Prostate gland (tissue), 2 donors: Measurements from ENCODE around the gene HIP1R. TPM values are rescaled to one million over a fixed set of nuclear protein-coding genes. Genes with fewer than 3 reads are reported as not detected.

Source experiments
- DNase-seq: peaks from one replicate; pipeline ENCODE4 v3.0.0-alpha.2; 2019; ENCODE audit warnings: low spot score
- H3K27ac ChIP-seq, 2 donors: fragments of 200-600 bp; sonication (generic); 2 replicates each; pipeline ENCODE4 v1.5.1; 2017 to 2019
- H3K27me3 ChIP-seq: fragments of 200-600 bp; sonication (generic); replicated peaks from 2 replicates; pipeline ENCODE4 v1.5.1; 2019; ENCODE audit not compliant: insufficient read depth
- H3K36me3 ChIP-seq, 2 donors: fragments of 200-600 bp; sonication (generic); 1 replicate in 1 of 2; 2 replicates in 1 of 2; pipeline versions ENCODE4 v1.5.1 to v1.8.1; 2017 to 2019
- H3K4me1 ChIP-seq: fragments of 200-600 bp; sonication (generic); replicated peaks from 2 replicates; pipeline ENCODE4 v1.5.1; 2019
- H3K4me3 ChIP-seq, 2 donors: fragments of 200-600 bp; sonication (generic); 2 replicates each; pipeline ENCODE4 v1.5.1; 2017 to 2019
- H3K9me3 ChIP-seq: fragments of 200-600 bp; sonication (generic); 2 replicates; pipeline ENCODE4 v1.5.1; 2017
- CTCF ChIP-seq, 4 experiments: fragments of 200-600 bp in 2 of 4; fragments of 450-650 bp in 2 of 4; sonication (generic) in 2 of 4; IDR thresholded peaks; 1 replicate in 3 of 4; 2 replicates in 1 of 4; pipeline ENCODE4 v1.5.1; 2016 to 2019; ENCODE audit warnings: antibody characterized with exemption in 4 of 4, mild to moderate bottlenecking in 2 of 4, moderate library complexity in 2 of 4
- POLR2A ChIP-seq: fragments of 450-650 bp; IDR thresholded peaks from one replicate; pipeline ENCODE4 v1.6.1; 2016; ENCODE audit warnings: antibody characterized with exemption, mild to moderate bottlenecking
- POLR2AphosphoS5 ChIP-seq: sonication (generic); formaldehyde crosslinking; IDR thresholded peaks from one replicate; pipeline ENCODE4 v1.6.1; 2017; ENCODE audit warnings: antibody characterized with exemption
- WGBS: methylation state at CpG from one replicate; pipeline ENCODE4 v1.1.5; 2018; 5-methylcytosine and 5-hydroxymethylcytosine counted together
- intact Hi-C: fragments of 100-400 bp; cut with DNase I; formaldehyde crosslinking; loops from one replicate; pipeline ENCODE4 v1.14.2; 2022
- total RNA-seq, 2 donors: library from RNA; depleted of rRNA; stranded (reverse); fragments of >200 nt; gene quantifications; one replicate each; pipeline ENCODE4 v1.1.0, GENCODE V29; 2016

The HIP1R gene
- total RNA-seq, 2 donors from 2014 or later, result 45.1 to 79.3 TPM

- Histone ChIP-seq H3K4me3 (peak overlapping the region; percentile 89 to 95), H3K9me3 (no peaks in the 10 kb centered on the region), H3K27ac (peak overlapping the region; percentile 92 to 93), H3K27me3 (no peaks in the 10 kb centered on the region), H3K4me1 (peaks cover 33% of the 10 kb centered on the region), H3K36me3 (no peaks in the 10 kb centered on the region)
- TF ChIP-seq POLR2AphosphoS5, result peak; percentile 62
- no peak for TF ChIP-seq CTCF (IDR thresholded peaks at IDR 0.05)
- TF ChIP-seq POLR2A, result no peak
- no peak for DNase-seq
- 57% methylated on average over 7 of the region's 7 CpGs for WGBS
- intact Hi-C loops, result no loop called here
Measured at GRCh38 chr12:122893208-122894153, 58.2 kb downstream of the HIP1R start.

- Histone ChIP-seq H3K27ac (peak overlapping the region; percentile 92 to 93), H3K9me3 (no peaks in the 10 kb centered on the region), H3K27me3 (no peaks in the 10 kb centered on the region), H3K4me1 (peaks cover 24% of the 10 kb centered on the region), H3K4me3 (peak overlapping the region; percentile 89 to 95), H3K36me3 (no peaks in the 10 kb centered on the region)
- peak; percentile 27 for TF ChIP-seq POLR2AphosphoS5
- TF ChIP-seq POLR2A, result no peak
- 30% methylated on average over 15 of the region's 15 CpGs for WGBS
- intact Hi-C loops, result no loop called here
- DNase-seq, result no peak
Measured at GRCh38 chr12:122894193-122895121, 59.2 kb downstream of the HIP1R start.

- whole genome bisulfite sequencing, result 2% methylated on average over 9 of the region's 9 CpGs
Measured at GRCh38 chr12:122895320-122895703, 60.1 kb downstream of the HIP1R start.

GRCh38 chr12:122895704-122896636, 60.7 kb downstream of the HIP1R start, which contains the start of gene VPS37B:
VPS37B (minus strand) TSS chr12:122896124; CDS start chr12:122896062, 62 bp downstream.
- peak within 1 kb of the TSS; percentile 89 to 95 for H3K4me3 ChIP-seq
- H3K4me1 ChIP-seq, result peaks cover 10% of the 10 kb centered on the region
- TF ChIP-seq POLR2AphosphoS5 (peak; percentile 82), POLR2A (peak; percentile 97), CTCF (IDR thresholded peaks at IDR 0.05) (peak in 2 of 4 experiments; percentile 38 to 40)
- H3K9me3 ChIP-seq, result no peaks in the 10 kb centered on the region
- intact Hi-C loops, result no loop called here
- H3K27ac ChIP-seq, result peak within 1 kb of the TSS; percentile 92 to 93
- peak; percentile 64 for DNase-seq
- no peaks in the 10 kb centered on the region for H3K27me3 ChIP-seq
- WGBS, result 11% methylated on average over 57 of the region's 81 CpGs
- H3K36me3 ChIP-seq, result no peaks in the 10 kb centered on the region

More at GRCh38 chr12:122895320-122895703, 60.1 kb downstream of the HIP1R start:
- intact Hi-C loops, result no loop called here
- DNase-seq, result no peak
- peak overlapping the region; percentile 92 to 93 for H3K27ac ChIP-seq
- peak overlapping the region; percentile 89 to 95 for H3K4me3 ChIP-seq
- TF ChIP-seq CTCF (IDR thresholded peaks at IDR 0.05) (no peak), POLR2AphosphoS5 (no peak), POLR2A (no peak)
- no peaks in the 10 kb centered on the region for H3K9me3 ChIP-seq
- peaks cover 17% of the 10 kb centered on the region for H3K4me1 ChIP-seq
- no peaks in the 10 kb centered on the region for H3K36me3 ChIP-seq
- no peaks in the 10 kb centered on the region for H3K27me3 ChIP-seq
